WTC11 (cell line): ENCODE results near the gene ERFL. TPM values are rescaled to one million over a fixed set of nuclear protein-coding genes. Genes with fewer than 3 reads are reported as not detected.

Experiments used
- ATF1 ChIP-seq: sonication (generic); formaldehyde crosslinking; IDR thresholded peaks from 2 replicates; pipeline ENCODE4 v1.8.1; 2023; ENCODE audit warnings: mild to moderate bottlenecking, moderate library complexity, missing genetic modification reagents
- ATF2 ChIP-seq: sonication (generic); formaldehyde crosslinking; IDR thresholded peaks from 2 replicates; pipeline ENCODE4 v1.8.1; 2022; ENCODE audit warnings: low read depth, missing genetic modification reagents, borderline replicate concordance
- ATF3 ChIP-seq: sonication (generic); formaldehyde crosslinking; conservative IDR thresholded peaks from 2 replicates; pipeline ENCODE4 v1.8.1; 2022; ENCODE audit warnings: mild to moderate bottlenecking, missing genetic modification reagents
- ETV6 ChIP-seq: sonication (generic); formaldehyde crosslinking; IDR thresholded peaks from 2 replicates; pipeline ENCODE4 v1.8.1; 2022; ENCODE audit warnings: mild to moderate bottlenecking, missing genetic modification reagents
- FOXK1 ChIP-seq: sonication (generic); formaldehyde crosslinking; IDR thresholded peaks from 2 replicates; pipeline ENCODE4 v1.8.0; 2022; ENCODE audit warnings: mild to moderate bottlenecking, moderate library complexity, missing genetic modification reagents
- FOXP4 ChIP-seq: sonication (generic); formaldehyde crosslinking; IDR thresholded peaks from 2 replicates; pipeline ENCODE4 v1.8.0; 2022; ENCODE audit warnings: mild to moderate bottlenecking, missing genetic modification reagents
- GABPB1 ChIP-seq: sonication (generic); formaldehyde crosslinking; IDR thresholded peaks from 2 replicates; pipeline ENCODE4 v1.8.1; 2023; ENCODE audit warnings: mild to moderate bottlenecking, missing genetic modification reagents
- JUN ChIP-seq: sonication (generic); formaldehyde crosslinking; IDR thresholded peaks from 2 replicates; pipeline ENCODE4 v1.8.0; 2023; ENCODE audit warnings: mild to moderate bottlenecking, missing genetic modification reagents
- KAT7 ChIP-seq: sonication (generic); formaldehyde crosslinking; IDR thresholded peaks from 2 replicates; pipeline ENCODE4 v1.8.1; 2023; ENCODE audit warnings: missing genetic modification reagents, mild to moderate bottlenecking, borderline replicate concordance
- NFE2L1 ChIP-seq: sonication (generic); formaldehyde crosslinking; IDR thresholded peaks from 2 replicates; pipeline ENCODE4 v1.8.1; 2023; ENCODE audit warnings: missing genetic modification reagents
- NFYB ChIP-seq: sonication (generic); formaldehyde crosslinking; conservative IDR thresholded peaks from 2 replicates; pipeline ENCODE4 v1.8.0; 2022; ENCODE audit warnings: low read depth, missing genetic modification reagents
- SP1 ChIP-seq: sonication (generic); formaldehyde crosslinking; conservative IDR thresholded peaks from 2 replicates; pipeline ENCODE4 v1.8.1; 2022; ENCODE audit warnings: missing genetic modification reagents
- STAT6 ChIP-seq: sonication (generic); formaldehyde crosslinking; conservative IDR thresholded peaks from 2 replicates; pipeline ENCODE4 v1.8.1; 2023; ENCODE audit warnings: mild to moderate bottlenecking, low read depth, missing genetic modification reagents, moderate library complexity
- ZMAT4 ChIP-seq: fragments of 250-450 bp; sonication (Bioruptor Pico); IDR thresholded peaks from 2 replicates; pipeline ENCODE4 v1.9.0; 2021; ENCODE audit warnings: mild to moderate bottlenecking
- ZNF121 ChIP-seq: sonication (generic); formaldehyde crosslinking; IDR thresholded peaks from 2 replicates; pipeline ENCODE4 v1.8.0; 2023; ENCODE audit warnings: missing genetic modification reagents
- ZNF232 ChIP-seq: sonication (generic); formaldehyde crosslinking; IDR thresholded peaks from 2 replicates; pipeline ENCODE4 v1.8.0; 2022; ENCODE audit warnings: mild to moderate bottlenecking, missing genetic modification reagents
- ZNF317 ChIP-seq: sonication (generic); formaldehyde crosslinking; IDR thresholded peaks from 2 replicates; pipeline ENCODE4 v1.8.1; 2023; ENCODE audit warnings: low read depth, mild to moderate bottlenecking, moderate library complexity, missing genetic modification reagents, borderline replicate concordance
- ZNF396 ChIP-seq: fragments of 250-450 bp; sonication (Bioruptor Pico); IDR thresholded peaks from 2 replicates; pipeline ENCODE4 v1.8.0; 2021; ENCODE audit warnings: mild to moderate bottlenecking, moderate library complexity, borderline replicate concordance
- ZNF416 ChIP-seq: fragments of 250-450 bp; sonication (Bioruptor Pico); IDR thresholded peaks from 2 replicates; pipeline ENCODE4 v1.9.0; 2021; ENCODE audit warnings: mild to moderate bottlenecking, inconsistent platforms
- ZNF425 ChIP-seq: fragments of 250-450 bp; sonication (Bioruptor Pico); conservative IDR thresholded peaks from 2 replicates; pipeline ENCODE4 v1.9.0; 2021; ENCODE audit warnings: mild to moderate bottlenecking
- ZNF532 ChIP-seq: fragments of 250-450 bp; sonication (Bioruptor Pico); IDR thresholded peaks from 2 replicates; pipeline ENCODE4 v1.9.0; 2021; ENCODE audit warnings: mild to moderate bottlenecking, borderline replicate concordance
- ZSCAN18 ChIP-seq: fragments of 250-450 bp; sonication (Bioruptor Pico); IDR thresholded peaks from 2 replicates; pipeline ENCODE4 v2.1.2; 2022; ENCODE audit warnings: mild to moderate bottlenecking, moderate library complexity
- total RNA-seq: library from RNA; stranded (reverse); gene quantifications from 3 replicates; pipeline ENCODE4 v1.2.3, GENCODE V29; 2021

ERFL gene
- total RNA-seq, 1 experiment from 2014 or later: 0.31 TPM

GRCh38 chr19:41959056-41960053, 31.1 kb upstream of the ERFL start, which contains the start of gene RABAC1 (continued):
- TF ChIP-seq STAT6 (CRISPR knock-in tag) (no peak), ZNF425 (CRISPR knock-in tag) (no peak), ZNF232 (no peak), ETV6 (CRISPR knock-in tag) (no peak), NFE2L1 (CRISPR knock-in tag) (no peak), FOXP4 (no peak), FOXK1 (CRISPR knock-in tag) (peak; percentile 79), ATF1 (no peak), NFYB (no peak; the same call in 1 of the 2 replicates), ZNF396 (CRISPR knock-in tag) (no peak), JUN (CRISPR knock-in tag) (no peak), ATF2 (CRISPR knock-in tag) (no peak), ZNF416 (no peak), ZMAT4 (CRISPR knock-in tag) (no peak), KAT7 (CRISPR knock-in tag) (no peak), ATF3 (no peak), SP1 (CRISPR knock-in tag) (peak; percentile 97), ZNF121 (CRISPR knock-in tag) (peak; percentile 74; the same call in 1 of the 2 replicates), ZSCAN18 (CRISPR knock-in tag) (no peak), GABPB1 (CRISPR knock-in tag) (no peak), ZNF317 (CRISPR knock-in tag) (no peak), ZNF532 (CRISPR knock-in tag) (no peak)
